AG10803 (cell line): ENCODE data around the gene TTLL6.

ENCODE experiments used
- DNase-seq: peaks from one replicate; pipeline ENCODE4 v3.0.0; 2010; ENCODE audit warnings: low read depth
- H3K4me3 ChIP-seq: 2 replicates; pipeline ENCODE4 v1.5.1; 2011; ENCODE audit warnings: mild to moderate bottlenecking, low read length, control low read depth
- TF ChIP-seq, protein P1 (sequence below): conservative IDR thresholded peaks from 2 replicates; pipeline ENCODE4 v1.5.1; 2011; ENCODE audit warnings: mild to moderate bottlenecking, low read length, control low read depth, inconsistent platforms

The TTLL6 gene

DNA sequence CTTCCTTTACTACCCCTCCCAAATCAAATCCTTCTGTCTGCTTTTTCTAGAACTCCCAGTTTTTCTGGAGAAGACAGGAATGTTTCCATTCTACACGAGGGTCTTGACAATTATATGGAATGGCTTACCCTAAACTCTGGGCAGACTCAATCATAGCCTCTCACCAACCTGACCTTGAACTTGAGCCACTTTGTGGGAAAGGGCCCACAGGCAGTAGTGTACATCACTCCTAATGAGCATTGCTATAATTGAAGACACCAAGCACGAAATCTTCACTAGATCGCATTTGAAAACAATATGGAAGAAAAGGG, 86.8 kb downstream of the TTLL6 start:
- DNase-seq = no peak
- TF ChIP-seq, protein P1, sequence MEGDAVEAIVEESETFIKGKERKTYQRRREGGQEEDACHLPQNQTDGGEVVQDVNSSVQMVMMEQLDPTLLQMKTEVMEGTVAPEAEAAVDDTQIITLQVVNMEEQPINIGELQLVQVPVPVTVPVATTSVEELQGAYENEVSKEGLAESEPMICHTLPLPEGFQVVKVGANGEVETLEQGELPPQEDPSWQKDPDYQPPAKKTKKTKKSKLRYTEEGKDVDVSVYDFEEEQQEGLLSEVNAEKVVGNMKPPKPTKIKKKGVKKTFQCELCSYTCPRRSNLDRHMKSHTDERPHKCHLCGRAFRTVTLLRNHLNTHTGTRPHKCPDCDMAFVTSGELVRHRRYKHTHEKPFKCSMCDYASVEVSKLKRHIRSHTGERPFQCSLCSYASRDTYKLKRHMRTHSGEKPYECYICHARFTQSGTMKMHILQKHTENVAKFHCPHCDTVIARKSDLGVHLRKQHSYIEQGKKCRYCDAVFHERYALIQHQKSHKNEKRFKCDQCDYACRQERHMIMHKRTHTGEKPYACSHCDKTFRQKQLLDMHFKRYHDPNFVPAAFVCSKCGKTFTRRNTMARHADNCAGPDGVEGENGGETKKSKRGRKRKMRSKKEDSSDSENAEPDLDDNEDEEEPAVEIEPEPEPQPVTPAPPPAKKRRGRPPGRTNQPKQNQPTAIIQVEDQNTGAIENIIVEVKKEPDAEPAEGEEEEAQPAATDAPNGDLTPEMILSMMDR = no peak
- no peak overlapping the region for H3K4me3 ChIP-seq

DNA sequence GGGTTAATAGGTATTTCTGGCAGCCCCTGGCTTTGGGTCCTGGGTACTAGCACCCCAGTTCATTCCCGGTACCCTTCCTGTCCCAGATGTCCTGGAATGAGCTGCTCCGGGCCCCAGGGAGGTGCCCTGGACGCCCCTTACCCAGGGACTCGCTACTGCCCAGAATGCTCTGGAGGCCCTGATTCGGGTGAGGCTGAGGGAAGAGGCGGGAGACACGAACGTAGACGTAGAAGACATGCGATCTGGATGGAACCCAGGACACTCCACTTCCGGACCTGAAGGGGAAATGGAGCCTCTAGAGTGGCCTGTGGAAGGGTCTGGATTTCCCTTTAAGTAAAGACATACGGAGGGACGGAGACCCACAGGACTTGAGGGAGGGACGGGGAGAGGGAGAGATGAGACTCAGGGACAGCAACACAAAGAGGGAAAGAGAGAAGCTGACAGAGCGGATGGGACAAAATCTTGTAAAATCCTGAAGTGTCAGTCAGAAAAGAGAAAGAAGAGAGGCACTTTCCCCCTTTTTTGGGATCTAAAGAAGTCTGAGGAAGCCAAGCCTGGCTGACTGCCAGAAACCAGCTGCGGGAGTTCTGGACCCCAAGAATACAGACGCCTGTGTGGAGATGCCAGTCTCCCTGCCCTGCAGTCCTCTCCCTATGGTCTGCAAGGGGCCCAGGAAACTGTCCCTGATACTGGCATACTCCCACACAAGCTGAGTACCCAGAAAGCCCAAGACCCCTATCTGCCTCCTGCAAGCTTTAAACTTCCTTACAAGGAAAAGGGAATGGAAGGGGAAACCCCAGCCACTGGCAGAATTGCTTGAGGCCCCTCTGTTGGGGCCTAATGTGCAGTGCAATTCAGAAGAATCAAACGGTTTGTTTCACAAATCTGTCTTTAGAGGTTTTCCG, 87.4 kb downstream of the TTLL6 start:
- DNase-seq = no peak
- H3K4me3 ChIP-seq = no peak overlapping the region
- TF ChIP-seq, protein P1 = no peak

DNA sequence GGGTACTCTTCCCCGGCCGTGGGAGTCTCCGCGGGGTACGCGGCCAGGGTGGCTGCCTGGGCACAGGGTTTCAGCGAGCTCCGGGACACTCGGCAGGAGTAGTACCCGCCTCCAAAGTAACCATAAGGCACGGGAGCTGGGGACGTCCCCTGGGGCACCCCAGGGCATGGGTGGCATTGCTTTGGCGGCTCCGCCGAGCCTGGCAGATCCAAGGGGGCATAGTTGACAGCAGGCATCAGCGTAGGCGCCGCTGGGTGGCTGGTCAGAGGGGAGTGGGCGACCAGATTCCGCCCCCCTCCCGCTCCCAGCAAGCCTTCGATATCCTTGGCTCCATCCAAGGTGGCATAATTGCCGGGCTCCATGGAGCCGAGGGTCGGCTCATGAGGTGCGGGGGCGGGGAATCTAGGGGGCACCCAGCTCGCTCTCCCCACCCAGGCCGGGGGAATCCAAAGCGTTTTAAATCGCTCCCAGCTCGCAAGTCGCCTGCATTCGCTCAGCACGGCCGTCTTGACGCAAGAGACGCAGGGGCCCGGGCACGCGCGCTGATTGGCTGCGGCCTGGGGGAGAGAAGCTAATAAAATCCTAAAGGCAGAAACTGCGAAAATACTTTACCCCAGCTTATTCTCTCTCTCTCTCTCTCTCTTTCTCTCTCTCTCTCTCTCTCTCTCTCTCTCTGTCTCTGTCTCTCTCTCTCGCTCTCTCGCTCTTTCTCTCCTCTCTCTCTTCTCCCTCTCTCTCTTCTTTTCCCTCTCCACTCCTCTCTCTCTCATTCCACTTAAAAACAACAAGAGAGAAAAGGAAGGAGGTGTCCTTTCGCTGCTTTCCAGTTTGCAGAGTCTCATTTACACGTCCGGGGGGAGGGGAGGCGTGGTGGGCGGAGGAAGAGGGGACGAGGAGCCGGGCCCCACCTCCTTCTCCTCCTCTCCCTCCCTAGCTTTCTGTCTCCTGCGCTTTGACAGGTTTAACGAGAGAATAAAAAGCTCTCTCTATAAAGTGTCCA, 88.5 kb downstream of the TTLL6 start, which contains the start of gene HOXB13:
TSS of gene HOXB13 (minus strand) at position 519 of the 1,000 bp plus-strand sequence. CDS start at position 362, 157 bp downstream.
- peak; percentile 57 for DNase-seq
- TF ChIP-seq, protein P1 = no peak
- peak within 1 kb of the TSS; percentile 41 for H3K4me3 ChIP-seq

DNA sequence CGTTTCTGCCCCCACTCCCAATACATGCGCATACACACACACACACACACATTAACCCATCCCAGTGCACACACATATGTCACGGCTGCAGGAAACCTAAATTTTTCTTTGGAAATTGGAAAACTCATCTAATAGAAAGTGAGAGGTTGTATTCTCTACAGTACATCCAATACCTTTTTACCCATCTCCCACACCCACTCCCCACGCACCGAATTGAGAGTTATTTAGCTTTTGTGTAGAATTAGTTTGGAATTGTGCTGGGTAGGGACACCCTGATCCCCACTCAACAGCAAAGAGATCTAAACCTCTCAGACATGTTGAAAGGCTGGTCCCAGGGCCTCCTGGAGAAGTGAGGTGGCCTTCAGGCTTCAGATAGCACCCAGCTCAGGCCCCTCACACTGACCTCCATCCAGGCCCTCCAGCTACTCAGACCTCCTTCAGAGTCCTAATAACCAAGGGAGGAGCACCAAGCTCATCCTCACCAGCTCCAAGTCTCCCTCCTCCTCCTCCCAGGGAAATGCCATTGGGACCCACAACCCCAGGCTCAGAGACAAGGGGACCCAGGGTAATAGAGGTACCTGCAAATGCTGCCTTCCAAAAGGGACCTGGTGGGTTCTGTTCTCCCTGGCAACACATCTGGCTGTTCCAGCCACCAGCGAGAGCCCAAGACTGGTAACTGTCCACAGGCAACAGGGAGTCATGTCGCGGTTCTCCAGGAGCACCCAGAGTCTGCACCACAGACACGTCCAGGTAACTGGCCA, 89.4 kb downstream of the TTLL6 start:
- no peak overlapping the region for H3K4me3 ChIP-seq
- TF ChIP-seq, protein P1 = no peak
- no peak for DNase-seq

DNA sequence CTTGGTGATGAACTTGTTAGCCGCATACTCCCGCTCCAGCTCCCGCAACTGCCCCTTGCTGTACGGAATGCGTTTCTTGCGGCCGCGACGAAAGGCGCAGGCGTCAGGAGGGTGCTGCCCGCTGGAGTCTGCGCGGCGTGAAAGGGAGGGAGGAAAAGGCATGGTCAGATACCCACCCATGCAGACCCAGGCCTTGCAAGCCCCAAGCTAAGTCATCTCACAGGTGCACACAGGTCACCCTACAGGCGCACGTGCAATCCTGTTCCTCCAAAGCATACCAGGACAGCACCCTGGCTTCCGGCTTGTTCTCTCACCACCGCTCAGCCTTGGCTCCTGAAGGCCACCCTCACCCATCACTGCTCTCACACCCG, 90.1 kb downstream of the TTLL6 start:
- TF ChIP-seq, protein P1 = no peak
- DNase-seq = no peak
- H3K4me3 ChIP-seq = no peak overlapping the region

DNA sequence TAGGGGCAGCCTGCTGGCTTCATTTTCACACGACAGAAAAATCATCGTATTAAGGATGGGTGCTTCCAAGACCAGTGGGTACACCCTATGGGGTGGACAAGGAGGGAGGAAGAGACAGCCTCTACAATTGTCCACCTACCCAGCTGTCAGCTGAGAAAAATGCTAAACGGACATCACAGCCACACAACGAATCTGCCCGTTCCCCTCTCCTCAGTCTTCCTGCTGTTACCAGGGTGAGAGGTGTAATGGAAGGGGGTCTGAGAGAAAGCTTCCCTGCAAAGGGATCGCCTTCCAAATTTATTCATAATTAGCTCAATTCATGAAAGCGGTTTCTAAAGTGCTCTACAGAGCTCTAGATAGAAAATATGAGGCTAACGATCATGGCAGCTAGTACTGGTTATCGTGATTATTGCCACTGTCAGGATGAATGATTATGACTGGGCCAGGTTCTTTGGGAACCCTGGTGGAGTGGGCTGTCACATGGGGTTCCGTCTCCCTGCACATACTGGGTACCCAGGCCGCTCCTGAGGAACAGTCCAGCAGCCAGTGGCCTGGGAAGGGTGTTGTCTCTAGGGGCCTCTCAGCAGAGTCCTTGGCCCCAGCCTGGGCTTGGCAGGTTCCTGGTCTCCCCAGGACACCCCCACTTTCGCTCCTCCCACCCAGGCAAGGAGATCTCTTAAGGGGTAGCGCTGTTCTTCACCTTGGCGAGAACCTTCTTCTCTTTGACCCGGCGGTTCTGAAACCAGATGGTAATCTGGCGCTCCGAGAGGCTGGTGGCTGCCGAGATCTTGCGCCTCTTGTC, 90.7 kb downstream of the TTLL6 start:
- TF ChIP-seq, protein P1 = no peak
- H3K4me3 ChIP-seq = no peak overlapping the region
- no peak for DNase-seq
